A549 (cell line): ENCODE results near the gene SLAMF8.

ENCODE experiments used
- RCOR1 ChIP-seq: fragments of 150-350 bp; IDR thresholded peaks from 2 replicates; pipeline ENCODE4 v1.6.1; 2014; ENCODE audit warnings: antibody characterized with exemption, low read length, low read depth
- RFX5 ChIP-seq: fragments of 450-650 bp; IDR thresholded peaks from 2 replicates; pipeline ENCODE4 v1.7.1; 2014; ENCODE audit warnings: antibody characterized with exemption, mild to moderate bottlenecking, moderate library complexity
- TF ChIP-seq, protein P1 (sequence below): fragments of >200 bp; sonication (Bioruptor Twin); formaldehyde crosslinking; IDR thresholded peaks from 3 replicates; pipeline ENCODE4 v1.5.1; 2016
- TF ChIP-seq, protein P2 (sequence below): IDR thresholded peaks from 2 replicates; pipeline ENCODE4 v1.6.1; 2012

DNA sequence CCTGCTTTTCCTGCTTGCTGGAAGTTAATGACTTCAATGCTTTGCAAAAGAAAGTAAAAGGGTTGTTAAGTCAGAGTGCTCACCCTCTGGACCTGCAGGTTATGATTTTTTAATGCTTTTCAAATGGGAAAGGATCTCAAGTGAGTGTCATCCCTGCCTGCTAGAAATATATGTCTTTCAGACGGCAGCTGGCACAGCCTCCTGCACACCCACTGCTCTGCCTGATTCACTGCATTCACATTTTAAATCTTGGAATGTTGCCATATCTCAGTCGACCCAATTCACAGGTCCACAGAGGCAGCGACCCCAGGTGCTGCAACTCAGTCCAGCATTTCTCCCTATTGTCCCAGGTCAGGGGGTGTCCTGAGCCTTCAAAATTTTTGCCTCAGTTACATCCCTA lies 35.2 kb upstream of the SLAMF8 start:
- TF ChIP-seq RCOR1 (no peak), RFX5 (no peak)
- TF ChIP-seq, protein P1, sequence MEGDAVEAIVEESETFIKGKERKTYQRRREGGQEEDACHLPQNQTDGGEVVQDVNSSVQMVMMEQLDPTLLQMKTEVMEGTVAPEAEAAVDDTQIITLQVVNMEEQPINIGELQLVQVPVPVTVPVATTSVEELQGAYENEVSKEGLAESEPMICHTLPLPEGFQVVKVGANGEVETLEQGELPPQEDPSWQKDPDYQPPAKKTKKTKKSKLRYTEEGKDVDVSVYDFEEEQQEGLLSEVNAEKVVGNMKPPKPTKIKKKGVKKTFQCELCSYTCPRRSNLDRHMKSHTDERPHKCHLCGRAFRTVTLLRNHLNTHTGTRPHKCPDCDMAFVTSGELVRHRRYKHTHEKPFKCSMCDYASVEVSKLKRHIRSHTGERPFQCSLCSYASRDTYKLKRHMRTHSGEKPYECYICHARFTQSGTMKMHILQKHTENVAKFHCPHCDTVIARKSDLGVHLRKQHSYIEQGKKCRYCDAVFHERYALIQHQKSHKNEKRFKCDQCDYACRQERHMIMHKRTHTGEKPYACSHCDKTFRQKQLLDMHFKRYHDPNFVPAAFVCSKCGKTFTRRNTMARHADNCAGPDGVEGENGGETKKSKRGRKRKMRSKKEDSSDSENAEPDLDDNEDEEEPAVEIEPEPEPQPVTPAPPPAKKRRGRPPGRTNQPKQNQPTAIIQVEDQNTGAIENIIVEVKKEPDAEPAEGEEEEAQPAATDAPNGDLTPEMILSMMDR, result no peak
- TF ChIP-seq, protein P2, sequence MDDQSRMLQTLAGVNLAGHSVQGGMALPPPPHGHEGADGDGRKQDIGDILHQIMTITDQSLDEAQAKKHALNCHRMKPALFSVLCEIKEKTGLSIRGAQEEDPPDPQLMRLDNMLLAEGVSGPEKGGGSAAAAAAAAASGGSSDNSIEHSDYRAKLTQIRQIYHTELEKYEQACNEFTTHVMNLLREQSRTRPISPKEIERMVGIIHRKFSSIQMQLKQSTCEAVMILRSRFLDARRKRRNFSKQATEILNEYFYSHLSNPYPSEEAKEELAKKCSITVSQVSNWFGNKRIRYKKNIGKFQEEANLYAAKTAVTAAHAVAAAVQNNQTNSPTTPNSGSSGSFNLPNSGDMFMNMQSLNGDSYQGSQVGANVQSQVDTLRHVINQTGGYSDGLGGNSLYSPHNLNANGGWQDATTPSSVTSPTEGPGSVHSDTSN, result no peak
